Kidney epithelial cell (primary cell): ENCODE results near the gene SNPH. TPM values are rescaled to one million over a fixed set of nuclear protein-coding genes. Genes with fewer than 3 reads are reported as not detected.

Source experiments
- DNase-seq: peaks from one replicate; pipeline ENCODE4 v3.0.0-alpha.2; 2010; ENCODE audit warnings: low read depth
- H3K27me3 ChIP-seq: 2 replicates; pipeline ENCODE4 v1.6.0; 2011; ENCODE audit warnings: low read length; ENCODE audit not compliant: control insufficient read depth, insufficient read depth
- H3K36me3 ChIP-seq: 2 replicates; pipeline ENCODE4 v1.5.1; 2011; ENCODE audit warnings: low read length; ENCODE audit not compliant: control insufficient read depth, insufficient read depth
- H3K4me3 ChIP-seq: 2 replicates; pipeline ENCODE4 v1.5.1; 2011; ENCODE audit warnings: low read depth, mild to moderate bottlenecking, control low read depth, low read length
- CTCF ChIP-seq: IDR thresholded peaks from 2 replicates; pipeline ENCODE4 v1.5.1; 2011; ENCODE audit warnings: mild to moderate bottlenecking, moderate library complexity, low read length, control low read depth, inconsistent platforms; ENCODE audit not compliant: insufficient read depth, poor library complexity, severe bottlenecking
- total RNA-seq: library from RNA; depleted of rRNA; stranded (reverse); fragments of >200 nt; gene quantifications from 2 replicates; pipeline ENCODE4 v1.2.3, GENCODE V29; 2015

The SNPH gene
- total RNA-seq, 1 donor from 2014 or later, result 7.1 TPM

- H3K36me3 ChIP-seq, result no peaks in the 10 kb centered on the region
- H3K4me3 ChIP-seq, result no peak overlapping the region
- TF ChIP-seq CTCF, result no peak
- no peaks in the 10 kb centered on the region for H3K27me3 ChIP-seq
- DNase-seq, result no peak
These were observed 30.1 kb downstream of the SNPH start for GRCh38 chr20:1296117-1296610.

- Histone ChIP-seq H3K27me3 (no peaks in the 10 kb centered on the region), H3K36me3 (no peaks in the 10 kb centered on the region), H3K4me3 (no peak overlapping the region)
- DNase-seq, result no peak
- no peak for TF ChIP-seq CTCF
These were observed 30.8 kb downstream of the SNPH start for GRCh38 chr20:1296922-1297321.

GRCh38 chr20:1297486-1297885 is 31.4 kb downstream of the SNPH start:
- DNase-seq, result no peak
- no peaks in the 10 kb centered on the region for H3K36me3 ChIP-seq
- TF ChIP-seq CTCF, result no peak
- no peaks in the 10 kb centered on the region for H3K27me3 ChIP-seq
- no peak overlapping the region for H3K4me3 ChIP-seq

- no peaks in the 10 kb centered on the region for H3K27me3 ChIP-seq
- no peak for TF ChIP-seq CTCF
- DNase-seq, result no peak
- H3K36me3 ChIP-seq, result no peaks in the 10 kb centered on the region
- no peak overlapping the region for H3K4me3 ChIP-seq
These were observed 32.1 kb downstream of the SNPH start for GRCh38 chr20:1298166-1298565.

GRCh38 chr20:1298888-1299511 is 32.9 kb downstream of the SNPH start:
- no peak overlapping the region for H3K4me3 ChIP-seq
- DNase-seq, result no peak
- no peaks in the 10 kb centered on the region for H3K27me3 ChIP-seq
- no peak for TF ChIP-seq CTCF
- no peaks in the 10 kb centered on the region for H3K36me3 ChIP-seq

- no peak for DNase-seq
- Histone ChIP-seq H3K27me3 (no peaks in the 10 kb centered on the region), H3K4me3 (no peak overlapping the region), H3K36me3 (no peaks in the 10 kb centered on the region)
- TF ChIP-seq CTCF, result no peak
These were observed 33.4 kb downstream of the SNPH start for GRCh38 chr20:1299522-1299921.
